SK-MEL-5 (cell line): ENCODE measurements around the gene SERPINA4. TPM values are rescaled to one million over a fixed set of nuclear protein-coding genes. Genes with fewer than 3 reads are reported as not detected.

Source experiments
- DNase-seq: peaks from one replicate; pipeline ENCODE4 v3.0.0-alpha.2; 2016; ENCODE audit warnings: low read depth, low spot score
- in situ Hi-C: cut with HindIII; loops from 2 replicates; pipeline ENCODE4 v1.10.0; 2016; ENCODE audit warnings: low sequenced_read_pairs, high pct_unique_total_duplicates, low pct_unique_long_range_greater_than_20kb
- total RNA-seq: library from RNA; depleted of rRNA; stranded (reverse); fragments of >200 nt; shearing (Covaris generic); gene quantifications from 2 replicates; pipeline ENCODE4 v1.2.3, GENCODE V29; 2014; rRNA removed

Gene SERPINA4
- total RNA-seq, 1 experiment from 2014 or later = not detected

DNA sequence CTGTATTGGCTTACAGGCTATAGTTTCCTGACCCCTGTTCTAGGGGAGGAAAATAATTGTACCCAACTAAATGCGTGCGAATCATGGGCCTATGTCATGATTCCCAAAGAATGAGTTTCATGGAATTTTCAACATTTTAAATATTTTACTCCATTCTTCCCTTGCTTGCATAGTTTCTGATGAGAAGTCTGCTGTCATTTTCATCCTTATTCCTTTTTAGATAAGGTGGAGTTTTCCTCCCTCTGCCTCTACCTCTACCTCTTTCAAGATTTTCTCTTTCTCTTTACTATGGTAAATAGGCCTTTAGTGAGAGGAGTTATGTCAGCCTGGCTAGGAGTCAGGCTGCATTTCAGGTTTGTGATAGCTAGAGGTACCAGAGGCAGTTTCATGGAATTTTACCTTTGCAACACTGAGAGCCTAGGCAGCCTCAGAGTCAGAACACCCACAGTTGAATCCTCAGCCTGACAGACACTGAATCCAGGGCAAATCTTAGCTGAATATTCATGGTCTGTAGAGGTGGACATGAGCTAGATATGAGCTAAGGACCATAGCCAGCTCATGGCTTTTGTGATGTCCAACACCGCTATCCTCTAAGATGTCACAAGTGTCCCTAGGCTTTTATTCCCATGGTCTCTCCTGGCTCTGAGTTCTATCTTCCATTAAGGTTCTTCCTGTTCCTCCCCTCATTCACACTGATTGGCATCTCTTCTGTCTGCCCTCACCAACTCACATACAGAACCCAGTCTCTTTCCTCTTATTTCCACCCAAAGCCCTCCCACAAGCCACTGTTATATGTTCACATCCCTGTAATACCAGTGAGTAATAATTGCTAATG lies 57.0 kb downstream of the SERPINA4 start:
- in situ Hi-C loops = no loop called here
- no peak for DNase-seq

DNA sequence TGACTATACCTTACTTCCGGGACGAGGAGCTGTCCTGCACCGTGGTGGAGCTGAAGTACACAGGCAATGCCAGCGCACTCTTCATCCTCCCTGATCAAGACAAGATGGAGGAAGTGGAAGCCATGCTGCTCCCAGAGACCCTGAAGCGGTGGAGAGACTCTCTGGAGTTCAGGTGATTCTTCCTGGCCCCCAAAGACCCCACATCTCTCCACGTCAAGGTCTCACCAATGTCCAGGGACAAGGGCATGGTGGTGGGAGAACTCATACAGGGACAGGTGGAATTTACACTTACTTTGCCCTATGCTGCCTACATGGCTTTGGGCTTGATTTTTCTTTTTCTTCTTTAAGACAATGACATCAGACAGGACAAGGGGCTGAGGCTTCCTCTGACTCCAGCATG lies 58.1 kb downstream of the SERPINA4 start:
- no peak for DNase-seq
- in situ Hi-C loops = no loop called here

Other genes with a start within 250 kb of the SERPINA4 start
- not detected in 2 replicates for gene SERPINA6, start 238.1 kb upstream of the SERPINA4 start, total RNA-seq
- not detected in 2 replicates for gene SERPINA2, start 194.7 kb upstream of the SERPINA4 start, total RNA-seq
- gene SERPINA1, start 172.8 kb upstream of the SERPINA4 start, total RNA-seq = 0.92 and 1.7 TPM in 2 replicates
- not detected in 2 replicates for gene SERPINA11, start 108.6 kb upstream of the SERPINA4 start, total RNA-seq
- not detected in 2 replicates for gene SERPINA9, start 85.2 kb upstream of the SERPINA4 start, total RNA-seq
- not detected in 2 replicates for gene SERPINA12, start 52.0 kb upstream of the SERPINA4 start, total RNA-seq
- gene SERPINA5, start 20.0 kb downstream of the SERPINA4 start, total RNA-seq = 0.16 and 0.32 TPM in 2 replicates
- 195 and 196 TPM in 2 replicates for gene SERPINA3, start 50.9 kb downstream of the SERPINA4 start, total RNA-seq
- not detected in 2 replicates for gene GSC, start 208.7 kb downstream of the SERPINA4 start, total RNA-seq